ENCODE measurements around the gene MUC13.
A peak's percentile ranks its signal among the peaks of the same experiment; 100 is the strongest.

Gene MUC13

DNA sequence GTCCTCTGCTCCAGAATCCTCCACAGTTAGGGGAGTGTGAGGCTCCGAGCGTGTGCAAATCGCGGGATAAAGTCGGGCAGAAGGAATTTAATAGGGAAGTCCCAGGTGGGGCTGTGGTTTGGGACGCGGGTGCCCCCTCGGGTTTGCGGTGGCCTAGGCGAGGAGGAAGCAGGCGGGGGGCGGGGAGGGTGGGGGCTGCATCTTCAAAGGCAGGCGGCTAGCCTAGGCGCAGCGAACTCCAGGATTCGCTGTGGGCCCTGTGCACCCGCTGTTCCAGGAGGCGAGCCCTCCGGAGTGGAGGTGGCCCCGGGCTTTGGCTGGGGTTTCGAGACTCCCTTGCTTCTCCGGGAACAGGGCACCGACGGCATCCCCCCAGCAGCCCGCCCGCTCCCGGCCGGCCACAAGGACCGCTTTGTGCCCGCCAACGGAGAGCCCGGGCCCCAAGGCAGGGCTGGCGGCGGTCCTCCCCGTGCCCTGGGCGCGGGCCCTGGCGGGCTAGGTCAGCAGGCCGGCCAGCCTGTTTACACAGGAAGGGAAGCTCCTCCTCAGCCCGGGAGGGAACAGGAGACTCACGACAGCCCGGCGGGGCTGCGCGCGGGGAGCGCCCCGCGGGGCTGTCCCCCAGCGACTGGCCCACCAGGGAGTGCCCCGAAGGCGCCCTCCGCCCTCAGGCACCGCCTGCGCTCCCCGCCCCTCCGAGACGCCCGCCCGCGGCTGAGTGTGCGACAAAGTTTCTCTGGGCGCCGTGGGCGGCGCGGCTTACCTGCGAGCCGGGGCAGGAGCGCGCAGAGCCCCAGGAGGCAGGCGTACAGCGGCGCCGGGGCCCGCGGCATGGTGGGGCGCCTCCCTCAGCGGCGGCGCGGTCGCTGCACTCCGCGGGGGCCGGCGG lies 48.1 kb downstream of the MUC13 start:
- TF ChIP-seq ZFX (IDR thresholded peaks at IDR 0.05; ENCODE audit: borderline replicate concordance) = no peak
- TF ChIP-seq, protein P1, sequence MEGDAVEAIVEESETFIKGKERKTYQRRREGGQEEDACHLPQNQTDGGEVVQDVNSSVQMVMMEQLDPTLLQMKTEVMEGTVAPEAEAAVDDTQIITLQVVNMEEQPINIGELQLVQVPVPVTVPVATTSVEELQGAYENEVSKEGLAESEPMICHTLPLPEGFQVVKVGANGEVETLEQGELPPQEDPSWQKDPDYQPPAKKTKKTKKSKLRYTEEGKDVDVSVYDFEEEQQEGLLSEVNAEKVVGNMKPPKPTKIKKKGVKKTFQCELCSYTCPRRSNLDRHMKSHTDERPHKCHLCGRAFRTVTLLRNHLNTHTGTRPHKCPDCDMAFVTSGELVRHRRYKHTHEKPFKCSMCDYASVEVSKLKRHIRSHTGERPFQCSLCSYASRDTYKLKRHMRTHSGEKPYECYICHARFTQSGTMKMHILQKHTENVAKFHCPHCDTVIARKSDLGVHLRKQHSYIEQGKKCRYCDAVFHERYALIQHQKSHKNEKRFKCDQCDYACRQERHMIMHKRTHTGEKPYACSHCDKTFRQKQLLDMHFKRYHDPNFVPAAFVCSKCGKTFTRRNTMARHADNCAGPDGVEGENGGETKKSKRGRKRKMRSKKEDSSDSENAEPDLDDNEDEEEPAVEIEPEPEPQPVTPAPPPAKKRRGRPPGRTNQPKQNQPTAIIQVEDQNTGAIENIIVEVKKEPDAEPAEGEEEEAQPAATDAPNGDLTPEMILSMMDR (IDR thresholded peaks at IDR 0.05) = no peak
- peak overlapping the region; percentile 92 for H3K27ac ChIP-seq

DNA sequence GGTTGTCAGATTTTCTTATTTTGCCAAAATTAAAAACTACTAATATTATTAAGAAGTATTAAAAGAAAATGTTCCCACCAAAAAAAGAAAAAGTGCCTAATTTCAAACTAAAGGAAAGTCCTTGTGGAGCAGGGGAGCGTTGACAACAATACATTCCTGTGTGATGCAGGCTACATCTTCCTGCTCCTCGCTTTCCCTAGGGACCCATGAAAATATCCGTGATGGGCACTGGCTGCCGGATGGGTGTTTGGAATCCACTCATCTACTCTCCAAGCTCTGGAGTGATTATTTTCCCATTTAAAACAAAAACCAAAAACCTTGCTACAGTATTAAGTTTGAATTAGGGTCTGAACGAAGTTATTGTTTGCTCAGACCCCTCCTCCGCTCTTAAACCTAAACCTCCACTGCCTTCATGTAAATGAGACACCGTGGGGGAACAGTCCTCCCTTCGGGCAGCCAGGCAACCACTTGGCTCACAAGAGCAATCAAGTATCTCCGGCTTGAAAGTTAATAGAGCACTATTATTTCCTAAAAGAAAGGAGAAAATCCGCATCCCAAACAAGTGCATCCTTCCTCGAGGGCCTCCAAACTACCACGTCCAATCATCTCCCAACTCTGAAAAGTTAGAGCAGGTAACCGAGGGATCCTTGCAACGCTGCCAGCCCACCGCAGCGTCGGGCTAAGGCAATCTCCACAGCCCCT lies 48.9 kb downstream of the MUC13 start:
- TF ChIP-seq, protein P1 (IDR thresholded peaks at IDR 0.05) = no peak
- no peak for TF ChIP-seq ZFX (IDR thresholded peaks at IDR 0.05; ENCODE audit: borderline replicate concordance)
- H3K27ac ChIP-seq = peak overlapping the region; percentile 92

DNA sequence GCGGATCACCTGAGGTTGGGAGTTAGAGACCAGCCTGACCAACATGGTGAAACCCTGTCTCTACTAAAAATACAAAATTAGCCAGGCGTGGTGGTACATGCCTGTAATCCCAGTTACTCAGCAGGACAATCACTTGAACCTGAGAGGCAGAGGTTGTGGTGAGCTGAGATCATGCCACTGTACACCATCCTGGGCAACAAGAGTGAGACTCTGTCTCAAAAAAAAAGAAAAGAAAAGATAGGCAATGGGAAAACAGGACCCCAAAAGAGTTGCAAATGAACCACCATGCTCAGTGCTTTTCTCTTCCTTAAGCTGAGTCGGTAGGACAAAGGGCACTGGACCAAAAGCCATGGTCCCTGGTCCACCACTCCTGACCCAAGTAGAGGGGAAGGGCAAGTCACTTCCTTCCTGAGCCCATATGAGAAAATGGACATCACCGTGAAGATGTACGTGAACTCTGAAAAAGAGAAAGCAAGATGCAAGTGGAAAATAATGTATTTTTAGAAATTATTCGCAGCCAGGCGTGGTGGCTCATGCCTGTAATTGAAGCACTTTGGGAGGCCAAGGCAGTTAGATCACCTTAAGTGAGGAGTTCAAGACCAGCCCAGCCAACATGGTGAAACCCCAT lies 50.0 kb downstream of the MUC13 start:
- peak overlapping the region; percentile 92; the same call in 1 of the 2 replicates for H3K27ac ChIP-seq
- no peak for TF ChIP-seq ZFX (IDR thresholded peaks at IDR 0.05; ENCODE audit: borderline replicate concordance)
- TF ChIP-seq, protein P1 (IDR thresholded peaks at IDR 0.05) = no peak

DNA sequence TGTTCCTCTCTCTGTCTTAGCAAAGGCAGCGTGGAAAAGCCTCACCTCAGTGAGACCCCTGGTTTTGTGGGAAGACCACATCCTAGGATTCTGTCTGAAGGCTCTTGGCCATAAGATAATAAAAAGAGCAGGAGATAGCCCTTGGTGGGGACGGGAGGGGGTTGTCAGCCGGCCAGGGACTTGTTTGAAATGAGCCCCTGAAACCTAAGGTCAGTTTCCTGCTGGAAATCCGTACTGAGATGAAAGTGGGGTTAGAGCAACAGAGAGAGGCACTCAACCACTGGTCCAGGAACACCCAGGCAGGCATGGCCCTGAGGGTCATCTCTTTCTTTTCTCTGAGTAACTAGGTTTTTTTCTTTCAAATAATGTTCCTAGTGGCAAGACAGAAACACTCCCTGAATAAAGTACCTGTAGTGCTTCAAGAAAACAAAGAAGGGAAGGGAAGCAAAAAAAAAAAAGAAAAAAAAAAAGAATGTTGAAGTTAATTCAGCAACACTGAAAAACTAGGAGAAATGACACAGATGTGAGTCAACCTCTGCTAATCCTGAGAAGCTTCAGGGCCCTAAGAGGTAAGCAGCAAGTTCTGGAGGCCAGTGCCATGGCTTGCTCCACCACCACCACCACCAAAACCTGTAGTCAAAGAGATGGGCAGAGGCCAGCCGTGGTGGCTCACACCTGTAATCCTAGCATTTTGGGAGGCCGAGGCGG lies 50.6 kb downstream of the MUC13 start:
- H3K27ac ChIP-seq = peak overlapping the region; percentile 92; the same call in 1 of the 2 replicates
- TF ChIP-seq, protein P1 (IDR thresholded peaks at IDR 0.05) = no peak
- TF ChIP-seq ZFX (IDR thresholded peaks at IDR 0.05; ENCODE audit: borderline replicate concordance) = no peak

DNA sequence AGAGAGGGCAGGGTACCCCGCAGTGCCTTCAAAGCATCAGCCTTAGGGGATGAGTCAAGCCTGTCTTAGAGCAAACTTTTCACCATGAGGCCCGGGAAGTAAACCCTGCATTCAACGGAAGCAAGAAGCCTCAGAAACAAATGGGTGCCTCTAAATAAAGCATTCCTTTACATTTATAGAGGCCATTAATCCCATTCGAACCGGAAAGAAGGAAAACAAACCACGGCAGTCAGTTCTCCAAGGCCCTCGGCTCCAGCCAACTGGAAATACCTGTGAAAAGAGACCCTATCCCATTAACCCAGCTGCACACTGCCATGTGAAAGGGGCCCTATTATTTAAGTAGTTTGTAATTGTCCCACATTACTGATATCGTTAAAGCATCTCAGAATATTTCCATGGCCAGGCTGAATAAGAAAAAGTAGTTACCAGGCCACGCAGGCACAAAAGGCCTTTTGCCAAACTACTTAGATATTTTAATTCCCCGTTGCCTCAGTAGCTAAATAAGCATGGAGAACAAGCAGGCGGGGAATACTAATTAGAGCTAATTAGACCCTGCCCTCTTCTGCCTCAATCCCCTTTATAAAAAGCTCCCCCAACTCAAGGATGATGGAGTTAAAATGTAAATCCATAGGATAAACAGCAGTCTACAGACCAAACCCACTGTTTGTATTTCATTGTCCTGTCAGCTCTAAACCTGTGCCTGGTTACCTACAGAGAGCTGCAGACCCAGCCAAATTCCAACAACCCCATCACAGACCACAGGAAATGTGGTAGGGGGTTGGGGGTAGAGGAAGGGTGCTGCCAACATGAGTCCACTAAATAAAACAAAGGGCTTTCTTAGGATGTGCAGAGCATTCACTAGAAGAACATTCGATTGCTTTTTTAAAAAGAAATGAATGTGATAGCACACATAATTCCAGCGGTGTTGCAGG lies 51.5 kb downstream of the MUC13 start:
- peak overlapping the region; percentile 76; the same call in 1 of the 2 replicates for H3K27ac ChIP-seq
- TF ChIP-seq, protein P1 (IDR thresholded peaks at IDR 0.05) = no peak
- no peak for TF ChIP-seq ZFX (IDR thresholded peaks at IDR 0.05; ENCODE audit: borderline replicate concordance)
